Transverse colon (tissue), 4 donors: ENCODE data around the gene C9orf85.

ENCODE experiments used
- POLR2A ChIP-seq: fragments of 450-650 bp; IDR thresholded peaks from one replicate; pipeline ENCODE4 v1.6.1; 2016; ENCODE audit warnings: antibody characterized with exemption, mild to moderate bottlenecking, moderate library complexity
- POLR2AphosphoS5 ChIP-seq, 3 donors: sonication (generic); formaldehyde crosslinking; IDR thresholded peaks; one replicate each; pipeline ENCODE4 v1.6.1; 2016; ENCODE audit warnings: antibody characterized with exemption in 3 of 3
- TF ChIP-seq, protein P1 (sequence below), 5 experiments: fragments of 200-600 bp in 3 of 5; fragments of 450-650 bp in 2 of 5; sonication (generic) in 3 of 5; IDR thresholded peaks; 1 replicate in 2 of 5; 2 replicates in 3 of 5; pipeline ENCODE4 v1.5.1; 2016 to 2017; ENCODE audit warnings: antibody characterized with exemption in 5 of 5, inconsistent platforms in 3 of 5, mild to moderate bottlenecking in 2 of 5, moderate library complexity in 1 of 5

DNA sequence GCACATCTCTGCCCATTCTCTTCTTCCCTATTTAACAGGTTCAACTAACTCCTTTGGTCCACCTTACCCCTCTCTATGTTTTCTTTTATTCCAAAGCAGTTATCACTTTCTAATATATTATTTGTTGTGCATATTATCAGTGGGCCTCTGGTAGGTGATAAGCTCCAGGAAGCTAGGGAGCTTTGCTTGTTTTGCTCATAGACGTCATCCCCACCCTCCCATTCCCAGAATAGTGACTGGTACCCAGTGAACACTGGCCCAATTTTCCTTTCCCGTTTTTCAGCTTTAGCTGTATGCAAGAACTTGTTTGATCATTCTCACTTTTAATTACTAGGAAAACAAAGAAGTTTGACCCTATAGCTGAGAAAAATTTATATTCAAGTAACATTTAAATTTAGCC is 7.4 kb upstream of the C9orf85 start:
- TF ChIP-seq, protein P1, sequence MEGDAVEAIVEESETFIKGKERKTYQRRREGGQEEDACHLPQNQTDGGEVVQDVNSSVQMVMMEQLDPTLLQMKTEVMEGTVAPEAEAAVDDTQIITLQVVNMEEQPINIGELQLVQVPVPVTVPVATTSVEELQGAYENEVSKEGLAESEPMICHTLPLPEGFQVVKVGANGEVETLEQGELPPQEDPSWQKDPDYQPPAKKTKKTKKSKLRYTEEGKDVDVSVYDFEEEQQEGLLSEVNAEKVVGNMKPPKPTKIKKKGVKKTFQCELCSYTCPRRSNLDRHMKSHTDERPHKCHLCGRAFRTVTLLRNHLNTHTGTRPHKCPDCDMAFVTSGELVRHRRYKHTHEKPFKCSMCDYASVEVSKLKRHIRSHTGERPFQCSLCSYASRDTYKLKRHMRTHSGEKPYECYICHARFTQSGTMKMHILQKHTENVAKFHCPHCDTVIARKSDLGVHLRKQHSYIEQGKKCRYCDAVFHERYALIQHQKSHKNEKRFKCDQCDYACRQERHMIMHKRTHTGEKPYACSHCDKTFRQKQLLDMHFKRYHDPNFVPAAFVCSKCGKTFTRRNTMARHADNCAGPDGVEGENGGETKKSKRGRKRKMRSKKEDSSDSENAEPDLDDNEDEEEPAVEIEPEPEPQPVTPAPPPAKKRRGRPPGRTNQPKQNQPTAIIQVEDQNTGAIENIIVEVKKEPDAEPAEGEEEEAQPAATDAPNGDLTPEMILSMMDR (IDR thresholded peaks at IDR 0.05), result no peak
- TF ChIP-seq POLR2A (no peak), POLR2AphosphoS5 (IDR thresholded peaks at IDR 0.05) (no peak)
